HEK293 (cell line): Measurements from ENCODE around the gene MPC2.

Experiments used
- BCL11A ChIP-seq: fragments of 450-650 bp; formaldehyde crosslinking; IDR thresholded peaks from 2 replicates; pipeline ENCODE4 v1.5.1; 2016; ENCODE audit warnings: low read depth, missing biosample characterization, missing genetic modification characterization
- BCL11B ChIP-seq: fragments of 450-650 bp; formaldehyde crosslinking; IDR thresholded peaks from 2 replicates; pipeline ENCODE4 v1.5.1; 2016; ENCODE audit warnings: low read depth, missing biosample characterization, missing genetic modification characterization
- CTCF ChIP-seq: fragments of 450-650 bp; formaldehyde crosslinking; IDR thresholded peaks from 2 replicates; pipeline ENCODE4 v1.5.1; 2016; ENCODE audit warnings: missing biosample characterization, missing genetic modification characterization
- IKZF3 ChIP-seq: fragments of 450-650 bp; IDR thresholded peaks from 2 replicates; pipeline ENCODE4 v1.5.0; 2018; ENCODE audit warnings: missing biosample characterization, mild to moderate bottlenecking, missing genetic modification characterization, moderate library complexity
- KLF8 ChIP-seq: fragments of 450-650 bp; formaldehyde crosslinking; IDR thresholded peaks from 2 replicates; pipeline ENCODE4 v1.5.1; 2016; ENCODE audit warnings: missing biosample characterization, missing genetic modification characterization
- OVOL3 ChIP-seq: fragments of 450-650 bp; formaldehyde crosslinking; IDR thresholded peaks from 2 replicates; pipeline ENCODE4 v1.5.1; 2016; ENCODE audit warnings: missing biosample characterization, missing genetic modification characterization
- PRDM1 ChIP-seq: fragments of 450-650 bp; formaldehyde crosslinking; IDR thresholded peaks from 2 replicates; pipeline ENCODE4; 2016; ENCODE audit warnings: missing biosample characterization, missing genetic modification characterization
- ZBTB20 ChIP-seq: fragments of 450-650 bp; formaldehyde crosslinking; IDR thresholded peaks from 2 replicates; pipeline ENCODE4 v1.5.1; 2016; ENCODE audit warnings: missing biosample characterization, missing genetic modification characterization
- ZBTB49 ChIP-seq: fragments of 450-650 bp; formaldehyde crosslinking; IDR thresholded peaks from 2 replicates; pipeline ENCODE4 v1.5.1; 2016; ENCODE audit warnings: missing biosample characterization, missing genetic modification characterization, low read depth
- ZNF404 ChIP-seq: fragments of 450-650 bp; formaldehyde crosslinking; IDR thresholded peaks from 2 replicates; pipeline ENCODE4 v1.5.1; 2017; ENCODE audit warnings: missing biosample characterization, missing genetic modification characterization
- ZNF449 ChIP-seq: fragments of 450-650 bp; formaldehyde crosslinking; IDR thresholded peaks from 2 replicates; pipeline ENCODE4 v1.5.1; 2017; ENCODE audit warnings: missing biosample characterization, mild to moderate bottlenecking, missing genetic modification characterization, moderate library complexity
- ZNF561 ChIP-seq: fragments of 450-650 bp; IDR thresholded peaks from 2 replicates; pipeline ENCODE4 v1.5.1; 2018; ENCODE audit warnings: missing biosample characterization, missing genetic modification characterization, borderline replicate concordance
- ZNF585B ChIP-seq: fragments of 450-650 bp; formaldehyde crosslinking; IDR thresholded peaks from 2 replicates; pipeline ENCODE4 v1.5.1; 2016; ENCODE audit warnings: missing biosample characterization, missing genetic modification characterization
- ZNF610 ChIP-seq: fragments of 450-650 bp; formaldehyde crosslinking; IDR thresholded peaks from 2 replicates; pipeline ENCODE4 v1.5.1; 2016; ENCODE audit warnings: missing biosample characterization, missing genetic modification characterization, borderline replicate concordance
- ZNF639 ChIP-seq: fragments of 450-650 bp; formaldehyde crosslinking; IDR thresholded peaks from 2 replicates; pipeline ENCODE4 v1.5.1; 2016; ENCODE audit warnings: missing biosample characterization, missing genetic modification characterization
- ZNF791 ChIP-seq: fragments of 450-650 bp; formaldehyde crosslinking; IDR thresholded peaks from 2 replicates; pipeline ENCODE4 v1.5.1; 2016; ENCODE audit warnings: missing biosample characterization, missing genetic modification characterization
- TF ChIP-seq, protein P1 (sequence below): fragments of 450-650 bp; formaldehyde crosslinking; IDR thresholded peaks from 2 replicates; pipeline ENCODE4 v1.5.1; 2016; ENCODE audit warnings: missing biosample characterization, missing genetic modification characterization

MPC2 gene

GRCh38 chr1:167936930-167937708 lies at the start of gene MPC2 (continued):
- TF ChIP-seq ZBTB49 (tag by site-specific recombination) (no peak), PRDM1 (peak; percentile 97), ZNF561 (tag by site-specific recombination) (no peak), IKZF3 (peak; percentile 97), CTCF (tag by site-specific recombination) (0 out of 2 replicates have a peak, but pooled peaks have one; percentile 42), BCL11B (0 out of 2 replicates have a peak, but pooled peaks have one; percentile 15), OVOL3 (tag by site-specific recombination) (peak; percentile 21; the same call in 1 of the 2 replicates), ZNF610 (tag by site-specific recombination) (peak; percentile 46; the same call in 1 of the 2 replicates), ZNF791 (tag by site-specific recombination) (no peak), ZNF449 (tag by site-specific recombination) (0 out of 2 replicates have a peak, but pooled peaks have one; percentile 18), KLF8 (no peak; the same call in 1 of the 2 replicates), ZNF585B (tag by site-specific recombination) (0 out of 2 replicates have a peak, but pooled peaks have one; percentile 19), ZNF404 (tag by site-specific recombination) (no peak), ZBTB20 (tag by site-specific recombination) (peak; percentile 74), ZNF639 (tag by site-specific recombination) (peak; percentile 20; the same call in 1 of the 2 replicates), BCL11A (tag by site-specific recombination) (peak; percentile 30; the same call in 1 of the 2 replicates)
- TF ChIP-seq, protein P1, sequence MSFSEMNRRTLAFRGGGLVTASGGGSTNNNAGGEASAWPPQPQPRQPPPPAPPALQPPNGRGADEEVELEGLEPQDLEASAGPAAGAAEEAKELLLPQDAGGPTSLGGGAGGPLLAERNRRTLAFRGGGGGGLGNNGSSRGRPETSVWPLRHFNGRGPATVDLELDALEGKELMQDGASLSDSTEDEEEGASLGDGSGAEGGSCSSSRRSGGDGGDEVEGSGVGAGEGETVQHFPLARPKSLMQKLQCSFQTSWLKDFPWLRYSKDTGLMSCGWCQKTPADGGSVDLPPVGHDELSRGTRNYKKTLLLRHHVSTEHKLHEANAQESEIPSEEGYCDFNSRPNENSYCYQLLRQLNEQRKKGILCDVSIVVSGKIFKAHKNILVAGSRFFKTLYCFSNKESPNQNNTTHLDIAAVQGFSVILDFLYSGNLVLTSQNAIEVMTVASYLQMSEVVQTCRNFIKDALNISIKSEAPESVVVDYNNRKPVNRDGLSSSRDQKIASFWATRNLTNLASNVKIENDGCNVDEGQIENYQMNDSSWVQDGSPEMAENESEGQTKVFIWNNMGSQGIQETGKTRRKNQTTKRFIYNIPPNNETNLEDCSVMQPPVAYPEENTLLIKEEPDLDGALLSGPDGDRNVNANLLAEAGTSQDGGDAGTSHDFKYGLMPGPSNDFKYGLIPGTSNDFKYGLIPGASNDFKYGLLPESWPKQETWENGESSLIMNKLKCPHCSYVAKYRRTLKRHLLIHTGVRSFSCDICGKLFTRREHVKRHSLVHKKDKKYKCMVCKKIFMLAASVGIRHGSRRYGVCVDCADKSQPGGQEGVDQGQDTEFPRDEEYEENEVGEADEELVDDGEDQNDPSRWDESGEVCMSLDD (tag by site-specific recombination), result peak; percentile 14; the same call in 1 of the 2 replicates
